ENCODE data around the gene RTL5. TPM values are rescaled to one million over a fixed set of nuclear protein-coding genes. Genes with fewer than 3 reads are reported as not detected.

RTL5 gene
- total and polyA plus RNA-seq, 2 experiments from 2014 or later, result 0.31 to 0.94 TPM

DNA sequence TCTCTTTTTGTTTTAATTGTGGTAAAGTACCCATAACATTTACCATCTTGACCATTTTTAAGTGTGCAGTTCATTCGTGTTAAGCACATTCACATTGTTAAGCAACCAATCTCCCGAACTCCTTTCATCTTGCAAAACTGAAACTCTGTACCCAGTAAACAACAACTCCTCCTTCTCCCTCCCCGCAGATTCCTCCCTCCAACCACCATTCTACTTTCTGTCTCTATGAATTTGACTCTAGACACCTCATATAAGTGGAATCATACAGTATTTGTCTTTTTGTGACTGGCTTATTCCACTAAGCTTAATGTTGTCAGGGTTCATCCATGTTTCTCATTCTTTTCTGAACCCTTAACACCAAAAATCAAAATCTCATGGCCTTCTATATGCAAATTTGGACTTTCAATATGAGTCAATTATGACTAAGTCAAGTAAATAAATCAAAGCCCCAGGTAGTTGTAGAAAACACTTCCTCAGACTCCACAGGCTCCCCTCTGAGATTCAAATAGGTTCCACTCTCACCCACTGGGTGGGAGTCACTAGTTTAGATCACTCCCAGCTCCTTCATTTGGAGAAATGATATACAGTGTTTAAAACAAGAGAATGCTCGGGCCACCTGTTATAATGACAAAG is 9.8 kb upstream of the RTL5 start:
- no peak overlapping the region for H3K4me3 ChIP-seq
- H3K36me3 ChIP-seq (ENCODE audit: insufficient read depth), result no peaks in the 10 kb centered on the region
- Mint-ChIP-seq H3K9me3 (no peaks in the 10 kb centered on the region; the same call in 2 of the 3 replicates), H3K27me3 (ENCODE audit: insufficient read depth, low read depth, poor library complexity) (peaks cover 3% of the 10 kb centered on the region), H3K4me3 (no peak overlapping the region), H3K36me3 (ENCODE audit: low read depth) (peaks cover 26% of the 10 kb centered on the region), H3K27ac (no peak overlapping the region), H3K4me1 (peaks cover 2% of the 10 kb centered on the region; the same call in 1 of the 3 replicates)
- H3F3A ChIP-seq (replicated peaks; ENCODE audit: low read depth), result no peaks in the 10 kb centered on the region
- H3K27ac ChIP-seq (ENCODE audit: low read depth), result no peak overlapping the region
- no peak for TF ChIP-seq EZH2phosphoT487 (IDR thresholded peaks at IDR 0.05; ENCODE audit: unreplicated experiment)
- TF ChIP-seq NANOG (IDR thresholded peaks at IDR 0.05; ENCODE audit: borderline replicate concordance), result no peak
- TF ChIP-seq JUNB (IDR thresholded peaks at IDR 0.05; ENCODE audit: unreplicated experiment), result no peak
- no peak for TF ChIP-seq POLR2AphosphoS5 (IDR thresholded peaks at IDR 0.05; ENCODE audit: low read depth)
- TF ChIP-seq REST (IDR thresholded peaks at IDR 0.05; ENCODE audit: unreplicated experiment), result no peak
- no peak for TF ChIP-seq ZNF462 (CRISPR knock-in tag; IDR thresholded peaks at IDR 0.05)
- TF ChIP-seq ZNF114 (CRISPR knock-in tag; IDR thresholded peaks at IDR 0.05), result no peak
- TF ChIP-seq CREB1 (CRISPR knock-in tag; IDR thresholded peaks at IDR 0.05; ENCODE audit: low read depth), result no peak
- TF ChIP-seq ZNF331 (CRISPR knock-in tag; IDR thresholded peaks at IDR 0.05; ENCODE audit: low read depth), result no peak
- TF ChIP-seq CTCF (conservative IDR thresholded peaks at IDR 0.05; ENCODE audit: low read depth in 2 of 2), result no peak
- TF ChIP-seq STAT1 (IDR thresholded peaks at IDR 0.05; ENCODE audit: unreplicated experiment), result no peak
- TF ChIP-seq, protein P1, sequence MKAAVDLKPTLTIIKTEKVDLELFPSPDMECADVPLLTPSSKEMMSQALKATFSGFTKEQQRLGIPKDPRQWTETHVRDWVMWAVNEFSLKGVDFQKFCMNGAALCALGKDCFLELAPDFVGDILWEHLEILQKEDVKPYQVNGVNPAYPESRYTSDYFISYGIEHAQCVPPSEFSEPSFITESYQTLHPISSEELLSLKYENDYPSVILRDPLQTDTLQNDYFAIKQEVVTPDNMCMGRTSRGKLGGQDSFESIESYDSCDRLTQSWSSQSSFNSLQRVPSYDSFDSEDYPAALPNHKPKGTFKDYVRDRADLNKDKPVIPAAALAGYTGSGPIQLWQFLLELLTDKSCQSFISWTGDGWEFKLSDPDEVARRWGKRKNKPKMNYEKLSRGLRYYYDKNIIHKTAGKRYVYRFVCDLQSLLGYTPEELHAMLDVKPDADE (IDR thresholded peaks at IDR 0.05), result no peak
- no peak for TF ChIP-seq EZH2 (IDR thresholded peaks at IDR 0.05; ENCODE audit: low read depth, unreplicated experiment)
- H3K4me1 ChIP-seq (ENCODE audit: insufficient read depth), result no peaks in the 10 kb centered on the region
- no peak for DNase-seq (ENCODE audit: low spot score)
- H4K20me1 ChIP-seq (replicated peaks; ENCODE audit: insufficient read depth), result no peaks in the 10 kb centered on the region
- no peak overlapping the region for H3K4me2 ChIP-seq
- no peak for ATAC-seq
- no peak overlapping the region for H2AFZ ChIP-seq
- H3K79me2 ChIP-seq (replicated peaks; ENCODE audit: insufficient read depth), result no peaks in the 10 kb centered on the region
- H3K27me3 ChIP-seq (ENCODE audit: insufficient read depth), result no peaks in the 10 kb centered on the region
- no peaks in the 10 kb centered on the region for H3K9me2 ChIP-seq (ENCODE audit: insufficient read depth)

Measured in GM23338 (cell line).